NCI-H2196 (cell line): ENCODE measurements around the gene DEUP1.
A peak's percentile ranks its signal among the peaks of the same experiment; 100 is the strongest.

Experiments
- DNase-seq: peaks from one replicate; lab custom pipeline; 2025; ENCODE audit not compliant: unreplicated experiment; lab: John Stamatoyannopoulos, UW

The DEUP1 gene

DNA sequence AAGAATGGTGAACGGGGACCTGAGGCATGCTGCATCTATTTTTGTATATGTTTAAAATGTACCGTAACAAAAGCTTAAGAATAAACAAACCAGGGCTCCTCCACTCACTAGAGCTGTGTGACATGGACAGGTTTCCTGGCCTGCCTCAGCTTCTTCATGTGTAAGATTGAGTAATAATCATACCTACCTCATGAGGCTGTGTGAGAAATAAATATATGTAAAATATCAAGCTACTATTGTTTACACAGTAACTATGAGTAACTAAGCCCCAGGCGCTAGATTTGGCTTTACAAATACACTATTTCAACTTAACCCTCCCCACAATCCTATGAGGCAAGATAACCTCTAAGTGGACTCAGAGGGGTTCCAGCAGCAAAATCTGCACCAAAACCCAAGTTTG, 146.3 kb downstream of the DEUP1 start:
- no peak for DNase-seq

DNA sequence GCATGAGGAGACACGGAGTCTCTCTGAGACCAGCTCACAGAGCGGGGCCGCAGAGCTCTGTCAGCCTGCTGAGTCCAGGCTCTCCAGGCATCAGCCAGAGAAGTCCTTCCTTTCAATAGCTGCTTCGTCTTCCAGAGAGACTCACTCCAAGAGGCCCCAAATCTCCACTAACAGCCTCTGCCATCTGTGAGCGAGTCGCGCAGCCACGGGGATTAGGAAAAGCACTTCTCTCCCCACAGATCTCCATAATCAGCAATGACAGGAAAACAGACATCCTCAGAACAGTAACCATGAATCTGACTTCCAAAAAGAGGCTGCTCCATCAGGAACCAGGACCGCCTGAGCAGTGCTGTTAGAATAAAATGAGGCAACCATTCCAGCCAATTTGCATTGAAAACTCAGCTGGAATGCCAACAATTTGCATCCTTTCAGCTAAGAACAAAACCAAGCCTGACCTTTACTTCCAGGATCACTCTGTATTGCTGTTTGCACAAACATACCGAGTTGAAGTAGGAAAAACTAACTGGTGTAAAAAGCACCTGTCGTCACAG, 147.2 kb downstream of the DEUP1 start:
- no peak for DNase-seq

DNA sequence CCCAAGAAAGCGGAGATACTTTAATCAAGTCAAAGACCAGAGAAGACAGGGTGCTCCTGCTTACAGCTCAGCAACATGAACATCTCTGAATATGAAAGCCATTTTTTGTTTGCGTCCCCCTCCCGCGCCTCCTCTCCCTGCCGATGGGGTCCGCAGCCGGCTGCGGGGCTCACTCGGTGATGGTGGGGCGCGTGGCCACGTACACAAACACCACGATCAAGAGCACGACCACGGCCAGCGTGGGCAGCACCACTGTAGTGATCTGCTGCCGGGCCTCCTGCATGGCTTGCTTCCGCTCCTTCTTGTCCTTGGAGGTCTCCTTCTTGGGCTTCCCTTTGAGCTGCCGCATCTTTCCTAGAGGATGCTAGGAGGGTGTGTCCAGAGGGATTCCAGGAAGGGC, 148.3 kb downstream of the DEUP1 start:
- DNase-seq, result no peak

DNA sequence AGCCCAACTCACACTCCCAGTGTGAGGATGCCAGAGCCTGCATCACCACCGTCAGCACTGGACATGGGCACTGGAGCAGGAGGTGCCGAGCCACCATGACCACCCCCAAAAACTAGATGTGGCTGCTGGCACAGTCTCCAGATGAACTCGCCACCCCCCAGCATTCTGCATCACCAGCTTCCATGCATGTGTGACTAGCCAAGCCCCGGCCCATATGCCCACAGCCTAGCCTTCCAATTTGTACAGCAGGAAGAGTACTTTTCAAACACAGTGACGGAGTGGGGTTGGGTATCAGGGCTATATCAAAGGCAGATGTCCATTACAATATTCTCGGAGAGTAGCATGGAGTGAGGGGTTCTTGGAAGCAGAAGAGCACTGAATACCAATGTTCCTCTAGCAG, 149.7 kb downstream of the DEUP1 start:
- DNase-seq, result no peak

DNA sequence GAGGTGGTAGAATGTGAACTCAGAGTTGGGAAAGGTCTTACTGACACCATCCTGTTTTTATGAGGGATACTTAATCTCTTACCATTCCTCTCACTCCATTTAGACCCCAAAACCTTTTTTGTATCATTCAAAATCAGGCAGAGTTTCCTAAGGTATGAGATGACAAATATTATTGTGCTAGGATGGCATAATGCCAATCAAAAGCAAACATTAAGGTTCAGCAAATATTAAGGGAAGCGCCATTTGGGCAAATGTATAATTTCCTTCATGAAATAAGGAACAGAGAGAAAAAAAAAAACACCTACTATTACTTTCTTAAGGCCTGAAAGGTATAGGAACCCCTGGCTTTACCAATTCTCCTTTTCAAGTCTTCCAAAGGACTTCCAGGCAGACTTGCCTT, 150.2 kb downstream of the DEUP1 start:
- DNase-seq, result no peak

DNA sequence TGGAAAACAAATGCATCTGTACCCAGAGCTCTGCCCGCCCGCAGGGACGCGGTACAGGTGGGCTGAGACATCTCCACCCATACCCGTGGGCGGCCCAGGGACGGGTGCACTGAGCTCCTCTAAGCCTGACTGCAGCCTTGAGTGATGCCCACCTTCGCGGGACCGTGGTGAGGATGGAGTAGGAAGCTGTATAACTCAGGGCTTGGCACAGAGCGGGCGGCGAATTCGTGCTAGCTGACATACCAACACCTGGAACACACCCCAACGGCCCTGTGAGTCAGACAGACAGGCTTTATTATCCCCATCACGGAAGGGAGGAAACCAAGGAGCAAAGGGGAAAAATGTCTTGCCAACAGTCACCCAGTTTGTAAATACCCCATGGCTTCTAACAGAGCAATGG, 150.7 kb downstream of the DEUP1 start:
- no peak for DNase-seq

DNA sequence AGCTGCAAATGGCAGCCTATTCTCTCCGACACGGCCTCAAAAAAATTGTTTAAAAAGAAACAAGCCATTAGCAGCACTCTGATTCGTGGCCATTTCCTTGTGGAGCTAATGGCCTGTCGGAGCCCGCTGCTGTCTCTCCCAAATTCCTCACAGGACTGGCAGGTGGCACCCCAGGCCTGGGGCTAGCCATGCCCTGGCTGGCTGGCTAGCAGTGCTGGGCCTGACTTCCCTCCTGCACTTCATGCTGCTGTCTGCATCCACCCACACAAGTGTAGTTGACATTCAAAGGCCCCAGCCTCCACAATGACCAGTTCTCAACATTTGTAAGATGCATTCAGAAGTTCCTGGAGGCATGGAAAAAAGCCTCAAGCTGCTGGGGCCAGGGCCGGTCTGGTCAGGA, 151.2 kb downstream of the DEUP1 start:
- no peak for DNase-seq

DNA sequence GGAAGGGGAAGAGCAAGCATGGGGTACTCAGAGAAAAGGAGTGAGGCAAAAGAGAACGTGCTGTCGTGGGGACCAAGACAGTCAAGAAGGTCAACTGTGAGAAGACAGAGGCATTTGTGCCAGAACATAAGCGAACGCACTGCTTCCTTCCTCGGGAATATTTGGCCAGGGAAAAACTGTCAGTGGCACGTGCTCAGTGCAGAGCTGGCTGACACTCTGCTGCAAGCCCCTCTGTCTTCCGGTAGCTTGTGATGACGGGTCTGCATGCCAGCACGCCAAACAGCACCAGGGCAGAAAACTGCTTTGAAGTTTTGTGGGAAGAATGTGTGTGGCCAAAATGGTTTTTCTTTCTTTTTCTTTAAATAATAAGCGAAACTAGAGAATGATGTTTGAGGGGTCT, 152.0 kb downstream of the DEUP1 start:
- no peak for DNase-seq

DNA sequence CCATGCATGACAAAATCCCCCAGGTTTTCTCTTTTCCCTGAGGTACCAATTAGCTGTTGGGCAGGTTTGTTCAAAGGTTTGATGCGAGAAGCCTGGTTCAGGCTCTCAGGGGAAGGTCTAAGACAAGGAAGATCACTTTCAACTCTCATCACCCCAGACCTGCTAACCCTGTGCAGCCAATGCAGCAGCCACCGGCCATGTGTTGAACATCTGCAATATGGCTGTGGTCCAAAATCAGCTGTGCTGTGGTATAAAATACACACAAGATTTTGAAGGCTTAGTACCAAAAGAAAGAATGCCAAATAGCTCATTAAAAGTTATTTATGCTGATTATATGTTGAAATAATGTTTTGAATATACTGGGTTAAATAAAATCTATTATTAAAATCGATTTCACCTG, 154.2 kb downstream of the DEUP1 start:
- DNase-seq, result no peak

DNA sequence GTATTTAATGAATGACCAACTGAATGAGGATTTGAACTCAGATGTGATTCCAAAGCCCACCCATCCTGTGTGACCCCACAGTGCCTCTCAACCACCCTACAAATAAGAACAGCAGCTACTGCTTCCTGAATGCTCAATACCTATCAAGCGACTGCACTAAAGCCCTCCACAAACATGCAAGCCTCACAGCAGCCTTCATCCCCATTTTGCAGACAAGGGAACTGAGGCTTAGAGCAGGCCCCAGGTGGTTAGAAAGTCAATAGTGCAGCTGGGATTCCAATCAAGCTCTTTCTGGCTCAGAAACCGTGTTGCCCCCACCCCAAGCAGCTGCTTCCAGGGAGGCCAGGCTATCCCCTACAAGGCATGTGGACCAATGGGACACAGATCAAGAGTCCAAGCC, 155.4 kb downstream of the DEUP1 start:
- DNase-seq, result no peak

DNA sequence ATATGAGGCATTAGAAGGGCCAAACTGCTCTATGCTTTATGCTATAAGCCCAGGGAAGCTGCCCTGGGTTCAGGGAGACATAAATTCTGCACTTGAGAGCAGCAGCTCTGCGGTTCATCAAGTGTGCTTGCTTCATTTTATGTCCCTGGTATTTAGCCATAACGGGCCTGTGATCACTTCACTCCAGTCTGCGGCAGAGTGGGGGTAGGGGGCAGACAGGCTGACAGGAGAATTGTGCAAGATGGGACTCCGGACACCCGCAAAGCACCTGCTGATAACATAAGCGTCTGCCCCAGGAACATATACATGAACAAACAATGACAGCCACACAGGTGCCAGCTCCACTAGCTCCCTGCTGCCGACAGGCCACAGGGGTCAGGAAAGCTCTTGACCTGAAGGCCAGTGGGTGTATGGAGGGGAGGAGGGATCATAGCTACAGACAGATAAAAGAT, 156.5 kb downstream of the DEUP1 start:
- DNase-seq, result peak; percentile 48
